OCI-LY7 (cell line): ENCODE data around the gene PIGN. TPM values are rescaled to one million over a fixed set of nuclear protein-coding genes. Genes with fewer than 3 reads are reported as not detected.

Experiments used
- BruUV-seq: library from RNA; stranded (reverse); fragments of 400-500 nt; replicated peaks from 2 replicates; lab custom pipeline; 2021; lab: Mats Ljungman, UMichigan
- CTCF ChIA-PET: fragments of 300-600 bp; sonication (Branson Sonifier 250); formaldehyde crosslinking; loops from one replicate; lab custom pipeline; 2022; ENCODE audit warnings: antibody characterized with exemption; ENCODE audit not compliant: unreplicated experiment; lab: Charles Lee
- POLR2A ChIA-PET: fragments of 300-600 bp; sonication (Branson Sonifier 250); formaldehyde crosslinking; loops from one replicate; lab custom pipeline; 2022; ENCODE audit warnings: antibody characterized with exemption; lab: Charles Lee
- DNase-seq: peaks from one replicate; pipeline ENCODE4 v3.0.0-alpha.2; 2015; ENCODE audit warnings: low spot score
- H2AFZ ChIP-seq: fragments of 200-600 bp; sonication (generic), shearing (Covaris generic); 2 replicates; pipeline ENCODE4 v1.6.1; 2014; ENCODE audit warnings: mild to moderate bottlenecking, antibody characterized with exemption, low read length, moderate library complexity
- H3K27ac ChIP-seq: fragments of 200-600 bp; sonication (generic); 2 replicates; pipeline ENCODE4 v1.5.1; 2014; ENCODE audit warnings: mixed run types, low read depth, mild to moderate bottlenecking, moderate library complexity, low read length, inconsistent platforms; ENCODE audit not compliant: poor library complexity, severe bottlenecking
- H3K36me3 ChIP-seq: fragments of 200-600 bp; sonication (generic); 2 replicates; pipeline ENCODE4 v1.6.1; 2014; ENCODE audit warnings: mild to moderate bottlenecking, antibody characterized with exemption, low read length, moderate library complexity, mixed read lengths; ENCODE audit not compliant: insufficient read depth
- H3K4me1 ChIP-seq: fragments of 200-600 bp; sonication (generic); 2 replicates; pipeline ENCODE4 v1.5.1; 2014; ENCODE audit warnings: mild to moderate bottlenecking, low read length; ENCODE audit not compliant: insufficient read depth, poor library complexity, severe bottlenecking
- H3K4me2 ChIP-seq: fragments of 200-600 bp; sonication (generic); 2 replicates; pipeline ENCODE4 v1.6.1; 2014; ENCODE audit warnings: mild to moderate bottlenecking, low read length
- H3K4me3 ChIP-seq: fragments of 200-600 bp; sonication (generic); 2 replicates; pipeline ENCODE4 v1.5.1; 2014; ENCODE audit warnings: mild to moderate bottlenecking, low read depth, low read length; ENCODE audit not compliant: poor library complexity, severe bottlenecking
- H3K79me2 ChIP-seq: fragments of 200-600 bp; sonication (generic); 2 replicates; pipeline ENCODE4 v1.6.1; 2016; ENCODE audit warnings: low read depth, mild to moderate bottlenecking, low read length, moderate library complexity, mixed read lengths; ENCODE audit not compliant: insufficient read depth
- H3K9me2 ChIP-seq: fragments of 200-600 bp; sonication (generic); 2 replicates; pipeline ENCODE4 v1.6.1; 2016; ENCODE audit warnings: mild to moderate bottlenecking, low read length, mixed read lengths; ENCODE audit not compliant: insufficient read depth
- H3K9me3 ChIP-seq: fragments of 200-600 bp; sonication (generic); 2 replicates; pipeline ENCODE4 v1.6.1; 2014; ENCODE audit warnings: mild to moderate bottlenecking, mixed run types, low read length, mixed read lengths
- H4K20me1 ChIP-seq: fragments of 200-600 bp; sonication (generic); 2 replicates; pipeline ENCODE4 v1.6.1; 2014; ENCODE audit warnings: mild to moderate bottlenecking, antibody characterized with exemption, low read length, moderate library complexity, mixed read lengths; ENCODE audit not compliant: insufficient read depth
- EZH2phosphoT487 ChIP-seq: fragments of 200-600 bp; sonication (generic); IDR thresholded peaks from 2 replicates; pipeline ENCODE4 v1.6.1; 2018; ENCODE audit warnings: low read depth, borderline replicate concordance, mild to moderate bottlenecking, mixed run types, antibody characterized with exemption, low read length, moderate library complexity, mixed read lengths
- intact Hi-C: fragments of 100-400 bp; cut with micrococcal nuclease; formaldehyde crosslinking; loops from one replicate; pipeline ENCODE4 v1.10.0; 2022; ENCODE audit not compliant: unreplicated experiment
- total RNA-seq, 2 experiments: library from RNA; depleted of rRNA in 1 of 2; stranded (reverse); fragments of >200 nt in 1 of 2; shearing (Covaris generic) in 1 of 2; gene quantifications; 2 replicates each; pipeline ENCODE4 v1.2.3, GENCODE V29; 2014 to 2022
- TF ChIP-seq, protein P1 (sequence below): fragments of 200-600 bp; sonication (generic); conservative IDR thresholded peaks from 2 replicates; pipeline ENCODE4 v1.5.1; 2014; ENCODE audit warnings: mild to moderate bottlenecking, antibody characterized with exemption, low read length, moderate library complexity, mixed read lengths

Gene PIGN
- total RNA-seq, 2 experiments from 2014 or later: 10.9 to 23.7 TPM

DNA sequence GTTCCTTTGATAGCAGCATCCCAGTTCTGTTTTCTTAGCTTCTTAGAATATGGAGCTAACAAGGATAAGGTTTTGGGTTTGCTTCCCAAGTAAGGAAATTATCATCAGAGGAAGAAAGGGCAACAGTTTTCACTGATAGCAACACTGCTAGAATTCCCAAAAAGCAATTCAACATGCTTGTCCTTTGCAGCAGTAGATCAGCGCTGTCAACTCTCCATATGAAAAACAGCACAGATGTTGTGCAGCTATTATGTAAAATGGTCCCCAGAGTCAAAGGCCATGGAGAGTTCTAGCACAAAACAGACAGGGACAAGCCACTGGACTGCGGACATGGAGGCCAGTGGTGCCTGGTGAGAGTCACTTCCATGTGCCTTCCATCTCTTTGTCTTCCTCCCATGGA, 158.1 kb downstream of the PIGN start:
- H4K20me1 ChIP-seq: no peaks in the 10 kb centered on the region
- no peaks in the 10 kb centered on the region for H3K9me3 ChIP-seq
- H3K9me2 ChIP-seq: no peaks in the 10 kb centered on the region
- no peaks in the 10 kb centered on the region for H3K36me3 ChIP-seq
- H2AFZ ChIP-seq: no peak overlapping the region
- ChIA-PET POLR2A (no interaction called here), CTCF (no interaction called here)
- DNase-seq: no peak
- no TSS peak for BruUV-seq
- H3K4me1 ChIP-seq: no peaks in the 10 kb centered on the region
- H3K27ac ChIP-seq: no peak overlapping the region
- no peak overlapping the region for H3K4me3 ChIP-seq
- intact Hi-C loops: no loop called here
- no peaks in the 10 kb centered on the region for H3K79me2 ChIP-seq
- H3K4me2 ChIP-seq: no peak overlapping the region
- TF ChIP-seq, protein P1, sequence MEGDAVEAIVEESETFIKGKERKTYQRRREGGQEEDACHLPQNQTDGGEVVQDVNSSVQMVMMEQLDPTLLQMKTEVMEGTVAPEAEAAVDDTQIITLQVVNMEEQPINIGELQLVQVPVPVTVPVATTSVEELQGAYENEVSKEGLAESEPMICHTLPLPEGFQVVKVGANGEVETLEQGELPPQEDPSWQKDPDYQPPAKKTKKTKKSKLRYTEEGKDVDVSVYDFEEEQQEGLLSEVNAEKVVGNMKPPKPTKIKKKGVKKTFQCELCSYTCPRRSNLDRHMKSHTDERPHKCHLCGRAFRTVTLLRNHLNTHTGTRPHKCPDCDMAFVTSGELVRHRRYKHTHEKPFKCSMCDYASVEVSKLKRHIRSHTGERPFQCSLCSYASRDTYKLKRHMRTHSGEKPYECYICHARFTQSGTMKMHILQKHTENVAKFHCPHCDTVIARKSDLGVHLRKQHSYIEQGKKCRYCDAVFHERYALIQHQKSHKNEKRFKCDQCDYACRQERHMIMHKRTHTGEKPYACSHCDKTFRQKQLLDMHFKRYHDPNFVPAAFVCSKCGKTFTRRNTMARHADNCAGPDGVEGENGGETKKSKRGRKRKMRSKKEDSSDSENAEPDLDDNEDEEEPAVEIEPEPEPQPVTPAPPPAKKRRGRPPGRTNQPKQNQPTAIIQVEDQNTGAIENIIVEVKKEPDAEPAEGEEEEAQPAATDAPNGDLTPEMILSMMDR: no peak
- no peak for TF ChIP-seq EZH2phosphoT487

DNA sequence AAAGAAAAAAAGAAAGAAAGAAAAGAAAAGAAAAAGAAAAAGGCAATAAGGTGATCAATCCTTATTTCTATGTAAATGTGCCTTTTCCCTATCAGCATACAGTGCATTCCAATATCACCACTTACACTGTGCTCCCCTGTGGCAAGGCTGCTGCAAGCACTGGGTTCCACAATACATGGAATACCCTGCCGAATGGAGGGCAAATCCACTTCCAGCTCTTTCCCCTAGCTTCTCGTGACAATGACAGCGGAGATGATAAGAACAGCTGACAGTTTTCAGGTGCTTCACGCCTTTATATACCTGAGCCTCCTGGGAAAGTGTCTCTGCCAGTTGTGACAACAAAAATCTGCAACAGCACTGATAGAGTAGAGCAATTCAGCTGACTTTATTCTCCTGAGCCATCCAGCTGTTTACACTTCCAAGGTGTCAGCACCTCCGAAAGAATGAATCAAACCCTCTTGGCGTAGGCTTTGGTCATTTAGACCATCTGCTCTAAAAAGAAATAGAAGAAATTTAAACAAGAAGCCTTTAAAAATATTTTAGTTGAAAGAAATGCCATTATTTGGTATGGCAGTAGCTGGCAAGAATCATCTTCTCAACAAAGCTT, 158.8 kb downstream of the PIGN start:
- Histone ChIP-seq H3K4me1 (no peaks in the 10 kb centered on the region), H3K9me3 (no peaks in the 10 kb centered on the region), H4K20me1 (no peaks in the 10 kb centered on the region), H2AFZ (no peak overlapping the region), H3K9me2 (no peaks in the 10 kb centered on the region), H3K79me2 (no peaks in the 10 kb centered on the region), H3K4me2 (no peak overlapping the region), H3K27ac (no peak overlapping the region), H3K4me3 (no peak overlapping the region), H3K36me3 (no peaks in the 10 kb centered on the region)
- no peak for TF ChIP-seq EZH2phosphoT487
- TF ChIP-seq, protein P1: no peak
- no TSS peak for BruUV-seq
- ChIA-PET POLR2A (no interaction called here), CTCF (no interaction called here)
- intact Hi-C loops: no loop called here
- DNase-seq: no peak

DNA sequence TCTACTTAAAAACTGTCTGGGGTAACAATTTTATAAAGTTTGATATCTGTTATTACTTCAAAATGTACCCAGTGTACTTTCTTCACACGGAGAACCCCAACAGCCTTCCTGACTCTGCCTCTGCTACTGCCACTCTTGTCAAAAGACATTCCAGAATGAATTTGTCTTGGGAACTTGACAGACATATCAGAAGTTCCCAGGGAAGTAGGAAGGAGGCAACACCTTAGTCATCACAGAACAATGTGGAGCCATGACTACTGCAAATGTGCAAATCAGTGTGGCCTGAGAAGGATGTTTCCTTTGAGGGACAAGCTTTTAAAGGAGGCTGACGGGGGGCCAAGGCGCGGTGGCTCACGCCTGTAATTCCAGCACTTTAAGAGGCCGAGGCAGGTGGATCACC, 160.3 kb downstream of the PIGN start:
- POLR2A ChIA-PET: no interaction called here
- Histone ChIP-seq H2AFZ (no peak overlapping the region), H3K4me2 (no peak overlapping the region), H3K27ac (no peak overlapping the region), H3K36me3 (no peaks in the 10 kb centered on the region), H3K9me3 (no peaks in the 10 kb centered on the region), H3K79me2 (no peaks in the 10 kb centered on the region), H3K4me3 (no peak overlapping the region), H4K20me1 (no peaks in the 10 kb centered on the region), H3K9me2 (no peaks in the 10 kb centered on the region), H3K4me1 (no peaks in the 10 kb centered on the region)
- BruUV-seq: no TSS peak
- intact Hi-C loops: no loop called here
- TF ChIP-seq, protein P1: no peak
- no peak for TF ChIP-seq EZH2phosphoT487
- no peak for DNase-seq
- CTCF ChIA-PET: no interaction called here
